HG03025 (cell line): ENCODE measurements around the gene GOLGA1.
"Not testable (repeated sequence)": the region's sequence is repeated elsewhere in the genome, so short reads cannot be mapped to it uniquely, and the experiment has no call there.

ENCODE experiments used
- ATAC-seq: cut with Tn5 transposase; IDR thresholded peaks from one replicate; pipeline ENCODE4 v1.9.1; 2021; ENCODE audit warnings: mild to moderate bottlenecking, moderate library complexity; ENCODE audit not compliant: unreplicated experiment, low FRiP score

GOLGA1 gene

DNA sequence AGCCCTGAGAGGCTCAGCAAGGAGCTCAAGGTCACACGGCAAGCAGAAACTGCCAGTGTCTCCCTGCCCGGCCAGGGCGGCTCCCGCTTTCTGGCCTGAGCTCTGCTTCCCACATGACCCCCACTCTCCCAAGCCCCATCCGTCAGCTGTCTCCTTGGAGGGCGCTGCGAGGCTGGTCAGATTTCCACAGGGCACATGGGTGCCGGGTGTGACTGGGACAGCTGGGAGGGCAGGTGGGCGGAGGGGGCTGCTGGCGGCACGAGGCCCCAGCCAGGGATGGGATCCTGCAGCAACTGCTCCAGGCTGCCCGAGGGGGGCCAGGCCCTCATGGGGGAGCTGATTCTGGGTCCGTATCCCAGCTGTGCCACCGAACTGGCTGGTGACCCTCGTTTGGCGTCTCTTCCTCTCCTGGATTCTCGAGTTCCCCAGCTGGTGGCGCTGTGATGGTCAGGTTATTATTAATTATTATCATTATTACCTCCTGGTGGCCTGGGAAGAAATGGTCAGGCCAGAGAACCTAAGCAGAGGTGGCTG, 100.5 kb downstream of the GOLGA1 start:
- no peak for ATAC-seq

DNA sequence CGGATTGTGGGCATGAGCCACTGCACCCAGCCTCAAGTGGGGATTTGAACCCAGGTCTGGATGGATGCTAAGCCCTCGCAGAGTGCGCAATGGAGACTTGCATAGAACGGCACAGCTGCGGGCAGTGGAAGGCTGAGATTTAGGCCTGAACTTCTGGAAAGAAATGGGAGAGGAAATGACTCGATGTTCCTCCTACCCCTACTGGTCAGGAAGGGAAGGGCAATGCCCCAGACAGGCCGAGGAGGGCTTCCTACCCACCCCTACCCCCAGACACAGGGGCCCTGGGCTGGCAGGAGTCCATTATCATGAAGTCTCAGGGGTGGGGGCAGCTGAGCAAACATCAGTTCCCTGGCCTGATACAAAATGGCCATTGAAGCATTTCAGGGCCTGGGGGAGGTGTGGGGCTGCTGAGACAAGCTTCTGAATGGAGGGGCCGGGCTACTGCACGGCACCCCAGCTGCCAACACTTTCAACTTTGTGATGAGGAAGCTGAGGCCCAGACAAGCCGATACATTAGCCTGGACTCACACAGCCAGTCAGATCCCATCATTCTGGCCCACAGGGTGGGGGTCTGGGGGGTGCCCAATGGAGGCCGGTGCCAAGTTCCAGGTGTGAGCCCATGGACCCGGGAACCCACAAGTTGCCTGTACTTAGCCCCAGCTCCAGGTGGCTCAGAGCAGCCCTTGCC, 101.1 kb downstream of the GOLGA1 start:
- no peak for ATAC-seq

- ATAC-seq, result not testable (repeated sequence)
These were observed 102.2 kb downstream of the GOLGA1 start for GRCh38 chr9:124838567-124839275.

- ATAC-seq, result not testable (repeated sequence)
These were observed 102.8 kb downstream of the GOLGA1 start for GRCh38 chr9:124838132-124838531.

DNA sequence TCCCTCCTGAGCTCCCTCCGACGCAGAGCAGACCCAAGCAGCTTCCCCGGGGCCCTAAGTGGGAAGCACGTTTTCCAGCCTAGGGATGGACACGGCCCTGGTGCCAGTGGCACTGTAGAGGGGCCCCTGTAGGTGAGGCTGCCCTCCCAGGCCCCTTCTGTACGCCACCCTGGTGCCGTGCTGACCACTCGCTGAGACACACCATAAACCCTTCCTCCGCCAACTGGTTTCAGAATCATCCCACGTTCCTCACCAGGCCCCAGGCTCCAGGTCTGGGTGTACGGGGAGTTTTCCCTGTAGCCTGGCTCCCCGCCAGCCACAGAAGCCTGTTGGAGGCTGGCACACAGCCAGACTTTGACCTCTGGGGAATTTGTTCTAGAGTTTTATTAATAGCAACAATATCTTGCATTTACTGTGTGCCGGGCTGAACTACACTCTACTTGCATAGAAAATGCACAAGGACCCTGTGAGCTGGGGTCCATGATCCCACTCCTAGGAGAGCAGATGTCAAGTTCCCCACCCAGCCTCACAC, 105.8 kb downstream of the GOLGA1 start:
- ATAC-seq, result no peak

GRCh38 chr9:124834591-124834990, 106.3 kb downstream of the GOLGA1 start:
- ATAC-seq, result no peak

DNA sequence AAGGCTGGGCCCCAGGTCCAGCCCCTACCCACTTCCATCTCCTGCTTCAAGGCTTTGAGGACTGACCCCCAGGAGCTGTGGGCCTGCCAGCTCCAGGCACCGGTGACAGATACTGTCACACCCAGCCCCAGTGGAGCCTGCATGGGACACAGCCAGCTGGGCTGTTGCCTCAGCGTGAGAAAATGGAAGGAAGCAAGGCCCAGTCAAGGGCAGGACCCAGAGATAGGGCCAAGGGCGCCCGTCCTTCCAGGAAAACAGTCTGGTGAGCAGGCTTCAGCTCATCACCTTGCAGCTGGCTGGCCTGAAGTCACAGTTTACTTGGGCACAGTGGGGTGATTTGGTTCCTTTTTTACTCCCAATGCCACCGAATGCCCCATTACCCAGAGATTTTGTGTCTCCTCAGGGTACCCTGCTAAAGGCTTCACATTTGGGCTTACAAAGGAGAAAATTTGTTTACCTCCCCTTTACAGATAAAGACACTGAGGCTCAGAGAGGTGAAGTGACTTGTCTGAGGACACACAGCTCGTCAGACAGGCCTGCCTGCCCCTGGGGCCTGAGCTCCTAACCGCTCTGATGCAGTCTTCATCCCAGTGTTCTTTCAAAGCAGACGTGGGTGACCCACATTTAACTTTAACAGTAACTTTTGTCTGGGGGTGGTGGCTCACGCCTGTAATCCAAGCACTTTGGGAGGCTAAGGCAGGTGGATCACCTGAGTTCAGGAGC, 109.1 kb downstream of the GOLGA1 start:
- ATAC-seq, result no peak

- ATAC-seq, result no peak
These were observed 110.3 kb downstream of the GOLGA1 start for GRCh38 chr9:124830593-124830992.

- ATAC-seq, result no peak
These were observed 111.6 kb downstream of the GOLGA1 start for GRCh38 chr9:124829334-124829669.

DNA sequence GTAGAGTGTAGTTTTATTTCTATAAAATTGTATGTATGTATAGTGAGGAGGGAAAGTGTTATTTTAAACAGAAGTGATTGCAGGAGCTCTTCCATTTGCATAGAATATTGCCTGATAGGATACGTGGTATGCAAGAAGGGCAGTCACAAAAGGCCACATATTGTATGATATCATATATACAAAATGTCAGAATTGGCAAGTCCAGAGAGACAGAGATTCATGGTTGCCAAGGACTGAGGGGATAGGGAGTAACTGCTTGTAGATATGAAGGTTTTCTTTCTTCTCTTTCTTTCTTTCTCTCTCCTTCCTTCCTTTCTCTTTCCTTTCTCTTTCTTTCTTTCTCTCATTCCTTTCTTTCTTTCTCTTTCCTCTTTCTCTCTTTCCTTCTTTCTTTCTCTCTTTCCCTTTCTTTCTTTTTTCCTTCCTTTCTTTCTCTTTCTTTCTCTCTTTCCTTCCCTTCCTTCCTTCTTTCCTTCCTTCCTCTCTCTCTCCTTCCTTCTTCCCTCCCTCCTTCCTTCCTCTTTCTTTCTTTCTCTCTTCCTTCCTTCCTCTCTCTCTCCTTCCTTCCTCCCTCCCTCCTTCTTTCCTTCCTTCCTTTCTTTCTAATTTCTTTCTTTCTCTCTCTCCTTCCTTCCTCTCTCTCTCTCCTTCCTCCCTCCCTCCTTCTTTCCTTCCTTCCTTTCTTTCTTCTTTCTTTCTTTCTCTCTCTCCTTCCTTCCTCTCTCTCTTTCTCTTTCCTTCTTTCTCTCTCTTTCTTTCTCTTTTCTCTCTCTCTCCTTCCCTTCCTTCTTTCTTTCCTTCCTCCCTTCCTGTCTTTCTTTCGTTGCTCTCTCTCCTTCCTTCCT, 112.2 kb downstream of the GOLGA1 start:
- ATAC-seq, result no peak
